Endodermal cell (in vitro differentiated cells): ENCODE results near the gene NDUFC2. TPM values are rescaled to one million over a fixed set of nuclear protein-coding genes. Genes with fewer than 3 reads are reported as not detected.

ENCODE experiments used
- DNase-seq: peaks from one replicate; pipeline ENCODE4 v3.0.0-alpha.2; 2017
- H3K27ac ChIP-seq: 2 replicates; pipeline ENCODE4 v1.5.1; 2013; ENCODE audit warnings: mild to moderate bottlenecking, low read depth, low read length, moderate library complexity
- H3K27me3 ChIP-seq: 2 replicates; pipeline ENCODE4 v1.6.1; 2013; ENCODE audit warnings: mild to moderate bottlenecking, low read length, moderate library complexity; ENCODE audit not compliant: insufficient read depth, control insufficient read depth, poor library complexity, severe bottlenecking
- H3K36me3 ChIP-seq: 2 replicates; pipeline ENCODE4 v1.7.0; 2013; ENCODE audit warnings: mild to moderate bottlenecking, low read length, moderate library complexity; ENCODE audit not compliant: control insufficient read depth, insufficient read depth
- H3K4me1 ChIP-seq: one replicate; pipeline ENCODE4 v1.7.0; 2013; ENCODE audit warnings: low read length; ENCODE audit not compliant: control insufficient read depth, insufficient read depth
- H3K4me3 ChIP-seq: 2 replicates; pipeline ENCODE4 v1.5.1; 2013; ENCODE audit warnings: mild to moderate bottlenecking, low read length, moderate library complexity
- H3K9ac ChIP-seq: 2 replicates; pipeline ENCODE4 v1.6.1; 2013; ENCODE audit warnings: mild to moderate bottlenecking, low read length, moderate library complexity; ENCODE audit not compliant: poor library complexity, severe bottlenecking; ENCODE audit errors: extremely low read depth
- H3K9me3 ChIP-seq: 2 replicates; pipeline ENCODE4 v1.6.1; 2013; ENCODE audit warnings: mild to moderate bottlenecking, low read length, moderate library complexity; ENCODE audit not compliant: control insufficient read depth
- H3K27ac Mint-ChIP-seq: 2 replicates; pipeline ENCODE4 v1.8.0; 2020; ENCODE audit warnings: mixed read lengths
- H3K27me3 Mint-ChIP-seq: 2 replicates; pipeline ENCODE4 v1.8.0; 2021; ENCODE audit warnings: mild to moderate bottlenecking, mixed read lengths; ENCODE audit not compliant: insufficient read depth
- H3K36me3 Mint-ChIP-seq: 2 replicates; pipeline ENCODE4 v1.8.0; 2020; ENCODE audit warnings: low read depth, mixed read lengths
- H3K4me1 Mint-ChIP-seq: 2 replicates; pipeline ENCODE4 v1.8.0; 2020; ENCODE audit warnings: mixed read lengths
- H3K4me3 Mint-ChIP-seq: 2 replicates; pipeline ENCODE4 v1.8.0; 2020; ENCODE audit warnings: mild to moderate bottlenecking, moderate library complexity, mixed read lengths
- H3K9me3 Mint-ChIP-seq: 2 replicates; pipeline ENCODE4 v1.8.0; 2020; ENCODE audit warnings: mild to moderate bottlenecking, mixed read lengths
- CTCF ChIP-seq: fragments of 200-600 bp; sonication (generic); conservative IDR thresholded peaks from 2 replicates; pipeline ENCODE4 v1.5.0; 2021; ENCODE audit warnings: antibody characterized with exemption, mild to moderate bottlenecking
- WGBS, 2 experiments: methylation state at CpG; one replicate each; pipeline versions ENCODE4 v1.1.5 to v1.1.7; 2013; ENCODE audit warnings: missing lambda C conversion rate in 2 of 2, mixed read lengths in 1 of 2; ENCODE audit not compliant: insufficient coverage in 1 of 2, insufficient read length in 1 of 2; 5-methylcytosine and 5-hydroxymethylcytosine counted together
- total RNA-seq, 2 donors: library from RNA; stranded (reverse); fragmentation: NEBNext Ultra II Directional in 1 of 2; extraction: Animal tissue kit (Norgen Biotek cat#: 25700) in 1 of 2; gene quantifications; 2 replicates in 1 of 2; 3 replicates in 1 of 2; pipeline ENCODE4 v1.2.1, GENCODE V29; 2021

NDUFC2 gene
- total RNA-seq, 2 donors from 2014 or later = 255 to 275 TPM

GRCh38 chr11:78019808-78020207, 59.9 kb downstream of the NDUFC2 start:
- Histone ChIP-seq H3K9ac (no peak overlapping the region), H3K9me3 (no peaks in the 10 kb centered on the region), H3K4me3 (no peak overlapping the region), H3K4me1 (peaks cover 5% of the 10 kb centered on the region), H3K27me3 (no peaks in the 10 kb centered on the region), H3K27ac (no peak overlapping the region), H3K36me3 (no peaks in the 10 kb centered on the region)
- Mint-ChIP-seq H3K4me3 (no peak overlapping the region), H3K36me3 (peaks cover 12% of the 10 kb centered on the region), H3K9me3 (no peaks in the 10 kb centered on the region), H3K4me1 (peaks cover 23% of the 10 kb centered on the region), H3K27me3 (no peaks in the 10 kb centered on the region), H3K27ac (no peak overlapping the region)
- 64 to 67% methylated on average over 4 of the region's 4 CpGs for WGBS, 2 experiments
- DNase-seq = no peak
- TF ChIP-seq CTCF = no peak

Other genes starting within 250 kb of the NDUFC2 start
- gene INTS4, start 85.2 kb downstream of the NDUFC2 start, total RNA-seq = 10 to 100 TPM; 37.2 to 42.0 TPM
- 10 to 100 TPM in 1 of 2 donors, 1 to 10 TPM in 1; 8.6 to 12.8 TPM for gene KCTD14, start 56.6 kb downstream of the NDUFC2 start, total RNA-seq
- not detected for gene THRSP, start 16.0 kb downstream of the NDUFC2 start, total RNA-seq
- 10 to 100 TPM; 72.1 to 81.4 TPM for gene ALG8, start 59.8 kb upstream of the NDUFC2 start, total RNA-seq
- 1 to 10 TPM; 4.1 to 4.6 TPM for gene KCTD21, start 108.8 kb upstream of the NDUFC2 start, total RNA-seq
- gene USP35, start 109.1 kb upstream of the NDUFC2 start, total RNA-seq = 10 to 100 TPM in 1 of 2 donors, 1 to 10 TPM in 1; 8.6 to 11.2 TPM